Measurements from ENCODE around the gene MYO1E.
A peak's percentile ranks its signal among the peaks of the same experiment; 100 is the strongest.
"Not testable (repeated sequence)": the region's sequence is repeated elsewhere in the genome, so short reads cannot be mapped to it uniquely, and the experiment has no call there.

Gene MYO1E

DNA sequence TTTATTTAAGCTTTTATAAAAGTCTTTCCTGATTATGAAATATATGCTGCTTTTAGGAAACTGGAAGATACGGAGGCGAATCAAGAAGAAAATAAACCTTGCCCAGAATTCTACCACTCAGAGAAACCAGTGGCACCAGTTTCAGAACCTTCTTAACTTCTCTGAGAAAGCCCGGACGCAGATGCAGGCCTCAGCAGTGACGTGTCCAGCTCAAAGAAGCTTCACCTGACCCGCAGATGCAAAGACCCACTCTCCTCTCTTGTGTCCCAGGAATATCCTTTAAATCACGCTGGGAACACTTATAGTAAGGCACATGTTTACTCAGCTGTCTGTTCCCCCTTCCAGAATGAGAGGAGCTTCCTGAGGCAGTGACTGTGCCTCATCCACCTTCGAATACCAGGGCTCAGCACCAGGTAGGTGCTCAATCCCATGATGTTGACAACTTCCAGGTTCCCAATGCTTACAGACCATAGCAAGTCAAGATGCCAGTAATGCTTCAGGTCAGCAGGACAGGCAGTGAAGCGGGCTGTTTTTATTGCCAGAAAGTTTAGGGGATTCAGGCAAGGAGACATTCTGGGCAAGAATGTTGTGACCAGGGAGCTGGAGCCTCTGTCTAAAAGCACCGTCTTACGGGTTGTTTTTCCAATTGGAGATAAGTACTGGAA is 205.9 kb downstream of the MYO1E start:
- DNase-seq (ENCODE audit: low read depth in 2 of 2), result no peak

DNA sequence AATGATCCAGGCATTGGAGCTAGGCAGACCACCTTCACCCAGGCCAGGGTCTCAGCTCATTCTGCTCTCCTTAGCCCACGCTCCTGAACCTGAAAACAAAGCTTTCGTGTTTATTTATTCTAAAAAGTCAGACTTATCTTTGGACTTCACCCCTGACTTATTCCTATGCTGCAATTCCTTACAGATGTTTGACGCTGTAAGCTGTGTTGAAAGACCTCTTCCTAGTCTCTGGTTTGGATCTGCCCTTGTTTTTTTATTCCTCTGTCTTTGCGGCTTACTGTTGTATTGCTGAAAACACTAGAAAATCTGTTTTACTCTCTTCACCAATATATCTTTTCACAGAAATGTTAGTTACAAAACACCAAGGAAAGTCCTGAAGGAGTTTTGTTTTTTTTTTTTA is 206.5 kb downstream of the MYO1E start:
- DNase-seq (ENCODE audit: low read depth in 2 of 2), result no peak

DNA sequence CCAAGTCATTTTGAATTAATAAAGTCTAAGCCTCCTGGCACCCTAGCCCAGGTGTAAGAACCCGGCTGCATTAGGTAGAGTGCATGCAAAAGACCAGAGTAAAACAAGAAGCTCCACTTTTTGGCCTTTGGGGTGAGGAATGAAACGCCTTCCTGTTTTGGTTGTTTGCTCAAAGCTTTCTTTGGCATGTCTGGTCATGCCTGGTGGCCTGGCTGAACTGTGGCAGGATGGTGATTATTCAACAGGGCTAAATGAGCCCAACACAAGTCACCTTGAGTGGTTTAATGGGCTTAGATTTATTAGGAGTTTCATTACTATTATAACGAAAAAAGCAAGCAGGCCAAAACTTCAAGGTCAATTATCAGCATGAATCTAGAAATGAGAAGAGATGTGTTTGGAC is 206.9 kb downstream of the MYO1E start:
- DNase-seq (ENCODE audit: low read depth in 2 of 2), result no peak

DNA sequence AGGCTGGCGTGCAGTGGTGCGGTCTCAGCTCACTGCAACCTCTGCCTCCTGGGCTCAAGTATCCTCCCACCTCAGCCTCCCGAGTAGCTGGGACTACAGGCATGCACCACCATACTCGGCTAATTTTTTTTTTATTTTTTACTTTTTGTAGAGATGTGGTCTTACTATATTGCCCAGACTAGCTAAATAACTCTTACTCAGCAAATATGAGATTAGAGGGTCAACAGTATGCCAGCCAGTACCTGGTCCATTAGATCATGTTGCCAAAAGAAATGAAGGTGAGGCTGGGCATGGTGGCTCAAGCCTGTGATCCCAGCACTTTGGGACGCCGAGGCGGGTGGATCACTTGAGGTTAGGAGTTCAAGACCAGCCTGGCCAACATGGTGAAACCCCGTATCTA is 210.6 kb downstream of the MYO1E start:
- DNase-seq (ENCODE audit: low read depth in 2 of 2), result not testable (repeated sequence)

DNA sequence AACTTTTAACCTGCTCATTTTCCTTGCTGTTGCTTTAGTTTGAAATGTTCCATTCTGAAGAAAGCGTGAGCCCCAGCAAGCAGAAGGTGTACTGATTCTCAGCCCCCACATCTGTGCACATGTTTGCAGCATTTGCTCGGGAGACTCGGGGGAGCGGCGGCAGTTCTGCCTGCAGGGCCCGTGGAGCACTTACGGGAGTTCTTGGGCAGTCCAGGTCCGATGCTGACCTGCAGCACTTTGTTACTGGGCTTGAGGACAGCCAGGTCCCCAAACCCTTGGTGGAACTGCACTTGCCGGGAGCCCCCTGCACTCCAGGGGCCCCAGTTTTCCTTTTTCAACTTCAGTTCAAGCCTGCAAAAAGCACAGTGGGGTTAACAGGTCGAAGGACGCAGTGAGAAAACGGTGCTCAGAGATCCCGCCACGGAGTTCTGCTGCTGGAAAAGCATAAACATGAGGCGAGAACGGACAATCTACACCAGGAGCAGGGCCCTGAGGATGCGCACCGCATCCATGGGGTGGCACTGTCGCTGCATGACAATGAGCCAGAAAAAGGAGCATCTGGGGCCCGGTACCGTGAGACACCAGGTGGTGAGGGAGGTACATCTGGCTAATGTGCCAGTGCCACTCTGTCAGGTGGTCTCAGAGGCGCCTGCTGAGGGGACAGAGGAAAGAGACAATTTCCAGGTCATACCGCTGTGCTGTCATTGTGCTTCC is 211.6 kb downstream of the MYO1E start:
- no peak for DNase-seq (ENCODE audit: low read depth in 2 of 2)

DNA sequence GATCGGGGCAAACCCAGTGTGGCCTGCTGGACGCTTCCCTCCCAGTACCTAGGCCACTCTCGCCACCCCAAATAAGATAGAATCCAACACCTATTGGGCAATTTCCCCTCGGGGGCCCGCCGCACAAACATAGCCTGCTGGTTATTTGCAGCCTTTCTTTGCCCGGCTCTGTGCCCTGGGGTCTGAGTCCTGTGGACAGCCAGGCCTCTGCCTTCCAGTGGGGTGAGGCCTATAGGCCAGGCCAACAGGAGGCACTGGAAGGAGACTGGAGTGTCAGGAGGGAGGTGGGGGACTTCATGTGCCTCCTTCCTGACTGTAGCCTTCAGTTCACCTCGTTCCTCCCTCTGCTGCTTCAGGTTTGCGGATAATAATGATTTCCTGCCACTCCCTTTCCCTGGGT is 213.5 kb downstream of the MYO1E start:
- no peak for DNase-seq (ENCODE audit: low read depth in 2 of 2)

DNA sequence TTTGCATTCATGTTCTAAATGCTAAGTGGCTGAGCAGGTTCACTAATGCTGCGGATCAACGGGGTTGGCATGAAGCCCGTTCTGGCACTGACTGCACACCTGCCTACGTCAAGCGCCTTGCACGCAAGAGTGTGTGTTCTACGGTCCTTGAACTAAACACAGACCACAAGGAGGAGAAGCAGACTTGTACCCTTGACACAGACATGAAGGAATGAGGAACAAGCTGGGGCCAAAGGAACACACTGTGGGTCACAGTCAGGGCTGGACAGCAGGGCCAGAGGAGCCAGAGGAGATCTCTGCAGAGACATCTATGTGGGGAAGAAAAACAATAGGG is 214.0 kb downstream of the MYO1E start:
- no peak for DNase-seq (ENCODE audit: low read depth in 2 of 2)

DNA sequence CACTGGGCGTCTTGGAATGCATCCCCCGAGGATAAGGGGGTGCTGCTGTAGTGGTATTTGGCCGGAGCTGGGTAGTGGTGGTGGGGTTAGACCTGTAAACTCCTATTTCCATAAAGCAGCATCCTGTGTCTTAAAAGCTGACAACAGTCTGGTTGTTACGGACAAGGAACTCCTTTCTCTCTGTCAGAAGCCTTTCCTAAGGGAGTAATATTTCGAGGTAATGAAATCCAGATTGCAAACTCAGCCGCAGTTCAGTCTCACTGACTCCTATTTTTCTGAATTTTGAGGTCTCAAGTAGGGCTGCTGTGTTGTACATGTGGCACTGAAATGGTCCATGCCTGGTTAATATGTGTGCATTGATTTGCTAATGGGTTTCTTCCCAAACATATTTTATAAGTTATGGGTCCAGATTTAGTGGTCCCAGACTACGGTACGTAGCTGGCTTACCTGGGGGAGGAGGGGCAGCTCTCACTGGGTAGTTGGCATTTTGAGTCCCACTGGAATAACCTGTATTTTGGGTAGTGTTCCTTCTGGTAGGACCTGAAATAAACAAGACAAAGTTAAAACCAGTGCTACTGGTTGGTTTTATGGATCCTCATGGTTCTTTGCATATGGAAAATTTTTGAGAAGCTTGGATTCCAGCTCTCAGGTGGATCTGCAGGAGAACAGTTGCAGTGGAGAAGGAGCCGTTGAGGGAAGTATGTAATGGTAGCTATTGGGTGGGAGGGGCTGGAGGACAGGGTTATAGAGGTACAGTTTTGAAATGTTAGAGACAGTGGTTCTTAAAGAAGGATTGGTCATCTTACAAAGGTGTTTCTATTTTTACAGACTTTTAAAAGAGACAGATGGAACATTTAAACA is 214.6 kb downstream of the MYO1E start:
- DNase-seq (ENCODE audit: low read depth in 2 of 2), result no peak

DNA sequence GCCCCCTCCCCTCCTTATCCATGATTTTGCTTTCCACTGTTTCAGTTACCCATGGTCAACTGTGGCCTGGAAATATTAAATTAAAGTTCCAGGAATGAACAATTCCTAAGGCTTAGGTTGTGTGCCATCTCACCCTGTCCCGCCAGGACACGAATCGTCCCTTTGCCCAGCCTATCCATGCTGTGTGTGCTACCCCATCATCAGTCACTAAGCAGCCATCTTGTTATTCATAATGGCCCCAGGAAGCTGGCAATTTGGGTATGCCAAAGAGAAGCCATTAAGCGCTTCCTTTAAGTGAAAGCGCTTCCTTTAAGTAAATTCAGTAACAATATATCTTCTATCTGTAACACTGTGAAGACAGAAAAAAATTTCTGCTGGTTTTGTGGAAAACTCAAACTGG is 215.3 kb downstream of the MYO1E start:
- no peak for DNase-seq (ENCODE audit: low read depth in 2 of 2)

DNA sequence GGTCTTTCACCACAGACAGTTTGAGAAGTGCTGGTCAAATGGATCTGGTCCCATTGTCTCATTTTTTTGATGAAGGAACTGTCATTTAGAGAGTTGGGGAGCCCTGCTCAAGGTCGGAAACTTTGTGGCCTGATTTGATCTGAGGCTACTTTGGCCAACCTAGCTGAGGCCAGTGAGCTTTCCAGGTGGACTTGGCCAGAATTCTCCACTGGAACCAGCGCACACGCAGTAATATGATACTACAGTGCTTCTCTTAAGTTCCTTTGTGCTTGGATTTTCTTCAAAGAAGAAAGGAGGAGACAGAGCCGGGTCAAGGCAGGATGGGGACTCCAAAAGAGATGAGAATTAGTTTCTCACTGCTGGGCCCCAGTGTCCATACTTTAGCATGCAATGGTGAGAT is 217.2 kb downstream of the MYO1E start:
- no peak for DNase-seq (ENCODE audit: low read depth in 2 of 2)

DNA sequence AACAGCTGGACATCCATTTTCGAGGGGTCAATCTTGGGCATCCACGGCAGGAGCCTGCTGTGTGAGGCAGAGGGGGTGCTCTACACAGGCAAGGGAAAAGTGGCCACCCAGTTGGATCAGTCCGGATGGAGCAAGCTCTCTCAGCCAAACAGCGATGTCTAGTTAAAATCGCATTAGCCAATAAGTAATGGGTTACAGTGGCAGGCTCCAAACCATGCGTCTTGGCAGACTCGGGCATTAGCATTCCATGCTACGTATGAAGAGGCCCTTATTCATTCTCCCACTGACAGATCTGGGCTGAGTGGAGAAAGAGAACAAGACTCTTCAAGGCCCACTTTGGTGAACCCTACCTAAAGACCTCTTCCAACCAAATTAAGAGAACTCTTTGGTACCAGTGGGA is 218.4 kb downstream of the MYO1E start:
- DNase-seq (ENCODE audit: low read depth in 2 of 2), result no peak

DNA sequence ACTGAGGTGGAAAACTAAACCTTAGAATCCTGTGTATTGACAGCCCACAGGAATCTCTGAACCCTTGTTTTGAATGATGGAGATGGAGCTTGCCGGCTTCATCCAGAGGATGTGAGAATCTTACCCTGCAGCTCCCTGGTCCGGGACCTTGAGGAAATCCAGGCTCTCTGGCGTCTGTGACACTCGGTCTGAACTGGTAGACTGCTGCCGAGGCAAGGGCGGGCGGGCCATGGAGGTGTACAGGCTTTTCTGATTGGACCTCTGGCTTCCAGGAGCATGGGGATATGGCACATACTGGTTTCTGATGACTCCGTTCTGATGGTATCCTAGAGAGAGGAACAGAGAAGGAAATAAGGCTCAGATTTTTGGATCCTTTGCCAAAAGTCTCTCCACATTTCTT is 219.2 kb downstream of the MYO1E start:
- no peak for DNase-seq (ENCODE audit: low read depth in 2 of 2)

DNA sequence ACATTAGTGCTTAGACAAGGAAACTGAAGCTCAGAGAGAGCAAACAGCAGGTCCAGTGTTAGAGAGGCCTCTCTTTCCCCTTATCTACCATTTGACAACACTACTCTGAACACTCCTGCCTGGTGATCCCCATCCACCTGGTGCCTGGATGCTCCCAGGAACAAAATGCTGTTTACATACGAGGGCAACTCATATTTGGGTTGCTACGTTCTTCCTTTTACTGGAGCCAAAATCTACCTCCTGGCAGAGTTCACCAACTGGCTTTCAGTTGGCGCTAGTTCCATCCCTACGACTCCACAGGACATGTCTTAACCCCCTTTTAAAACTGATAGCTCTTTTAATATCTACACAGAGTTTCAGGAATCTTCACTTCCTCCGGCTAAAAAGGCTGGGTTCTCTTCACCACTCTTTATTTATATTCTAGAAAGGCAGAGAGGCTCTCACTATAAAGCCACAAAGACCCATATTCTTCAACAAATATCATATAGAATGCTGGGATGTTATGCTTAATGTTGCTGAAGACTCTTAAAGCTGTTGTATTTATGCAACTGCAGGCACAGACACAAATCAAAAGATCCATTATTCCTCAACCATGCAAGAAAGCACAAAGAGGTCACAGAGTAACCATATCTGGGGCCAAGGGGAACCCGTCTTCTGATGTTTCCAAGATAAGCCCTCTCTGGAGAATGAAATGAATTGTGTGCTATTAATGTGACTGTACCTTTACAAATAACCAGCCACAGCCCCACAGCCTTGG is 219.8 kb downstream of the MYO1E start:
- no peak for DNase-seq (ENCODE audit: low read depth in 2 of 2)

DNA sequence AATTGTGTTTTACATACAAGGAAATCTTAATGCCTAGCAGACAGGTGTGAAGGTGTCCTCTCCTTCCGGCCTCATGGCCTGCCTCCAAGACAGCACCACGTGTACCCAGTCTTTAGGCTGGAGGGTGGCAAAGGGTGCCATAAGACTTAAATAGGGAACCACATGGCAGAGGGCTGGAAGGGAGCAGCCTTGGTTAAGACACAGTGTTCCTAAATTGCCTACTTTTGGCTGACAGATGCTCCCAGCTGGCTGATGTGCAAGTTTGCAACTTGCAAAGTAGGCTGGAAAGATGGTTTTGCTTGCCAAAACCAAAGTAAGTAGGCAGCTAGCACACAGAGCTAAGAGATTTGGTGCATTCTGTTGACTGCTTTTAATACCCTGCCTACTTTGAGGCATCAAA is 222.5 kb downstream of the MYO1E start:
- DNase-seq (ENCODE audit: low read depth in 2 of 2), result no peak

DNA sequence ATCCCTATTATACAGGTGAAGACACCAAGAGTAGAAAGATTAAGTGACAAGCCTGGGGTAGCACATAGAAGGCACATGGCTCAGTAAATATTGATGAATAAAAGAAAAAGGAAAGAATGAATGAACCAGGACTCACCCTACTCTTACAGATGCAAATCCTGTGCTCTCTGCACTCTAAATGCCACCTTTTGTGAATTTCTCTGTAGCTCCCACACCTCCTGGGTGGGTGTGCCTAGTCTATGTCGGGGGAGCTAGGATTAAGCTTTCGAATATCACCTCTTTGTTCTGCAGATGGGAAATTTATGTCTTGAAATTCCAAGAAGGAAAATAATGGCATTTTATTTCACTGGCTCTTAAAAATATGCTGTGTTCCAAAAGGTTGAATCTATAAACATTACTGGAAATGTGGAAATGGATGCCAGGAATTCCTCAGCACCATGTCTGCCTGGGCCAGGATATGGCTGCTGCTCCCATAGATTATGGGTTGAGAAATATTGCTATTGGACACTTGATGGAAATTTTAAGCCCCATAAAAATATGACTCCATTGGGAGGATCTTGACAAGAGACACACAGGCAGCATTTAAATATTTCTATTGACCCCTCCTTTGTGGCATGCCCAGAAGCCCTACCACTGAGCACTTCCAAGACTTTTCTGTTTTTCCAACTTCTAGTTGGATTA is 224.4 kb downstream of the MYO1E start:
- no peak for DNase-seq (ENCODE audit: low read depth in 2 of 2)

DNA sequence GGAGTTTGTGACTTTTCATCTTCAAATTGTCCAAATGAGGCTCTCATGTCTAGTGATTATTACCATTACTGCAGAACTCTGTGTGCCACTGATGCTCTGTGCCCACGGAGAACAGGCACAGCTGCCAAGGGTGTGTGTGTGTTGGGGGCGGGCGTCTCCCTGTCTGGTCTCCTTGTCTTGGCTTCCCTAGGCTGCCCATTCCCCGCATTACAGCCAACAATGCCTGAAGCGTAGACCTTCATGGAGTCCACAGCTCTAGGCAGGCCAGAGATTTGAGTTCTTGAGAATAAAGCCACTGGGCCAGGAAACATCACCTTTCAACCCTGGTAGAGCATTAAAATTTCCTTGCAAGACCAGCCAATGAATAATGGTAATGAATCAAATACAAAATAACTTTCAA is 225.0 kb downstream of the MYO1E start:
- no peak for DNase-seq (ENCODE audit: low read depth in 2 of 2)

DNA sequence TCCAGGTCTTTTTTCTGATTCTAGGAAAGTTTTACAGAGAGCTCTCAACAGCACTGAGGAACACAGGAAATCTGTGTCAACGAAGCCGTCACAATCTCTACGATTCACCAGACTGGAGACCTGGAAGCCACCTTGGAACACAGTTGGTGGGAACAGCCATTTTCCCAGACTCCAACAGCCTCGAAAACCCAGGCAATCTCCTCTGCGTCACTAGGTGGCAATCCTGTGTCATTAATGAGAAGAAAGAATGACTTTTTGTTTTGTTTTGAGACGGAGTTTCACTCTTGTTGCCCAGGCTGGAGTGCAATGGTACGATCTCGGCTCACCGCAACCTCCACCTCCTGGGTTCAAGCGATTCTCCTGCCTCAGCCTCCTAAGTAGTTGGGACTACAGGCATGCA is 228.1 kb downstream of the MYO1E start:
- not testable (repeated sequence) for DNase-seq (ENCODE audit: low read depth in 2 of 2)

DNA sequence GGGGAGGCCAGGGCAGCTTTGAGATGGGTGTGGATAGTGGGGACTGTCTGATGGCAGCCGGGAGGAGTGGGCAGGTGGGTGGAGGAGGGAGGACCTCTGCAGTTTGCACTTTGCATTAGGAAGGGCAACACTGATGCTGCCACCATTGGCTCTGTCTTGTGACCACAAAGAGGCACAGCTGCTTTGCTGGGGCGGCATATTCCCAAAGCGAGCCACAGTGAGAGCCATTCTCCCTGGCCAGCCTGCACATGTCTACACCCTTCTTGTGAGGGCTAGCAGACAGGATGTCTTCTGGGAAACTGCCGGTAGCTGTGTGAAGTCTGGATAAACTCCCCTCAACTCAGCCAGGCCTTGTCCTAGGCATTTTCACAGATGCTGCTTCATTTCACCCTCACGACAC is 229.4 kb downstream of the MYO1E start:
- no peak for DNase-seq (ENCODE audit: low read depth in 2 of 2)

DNA sequence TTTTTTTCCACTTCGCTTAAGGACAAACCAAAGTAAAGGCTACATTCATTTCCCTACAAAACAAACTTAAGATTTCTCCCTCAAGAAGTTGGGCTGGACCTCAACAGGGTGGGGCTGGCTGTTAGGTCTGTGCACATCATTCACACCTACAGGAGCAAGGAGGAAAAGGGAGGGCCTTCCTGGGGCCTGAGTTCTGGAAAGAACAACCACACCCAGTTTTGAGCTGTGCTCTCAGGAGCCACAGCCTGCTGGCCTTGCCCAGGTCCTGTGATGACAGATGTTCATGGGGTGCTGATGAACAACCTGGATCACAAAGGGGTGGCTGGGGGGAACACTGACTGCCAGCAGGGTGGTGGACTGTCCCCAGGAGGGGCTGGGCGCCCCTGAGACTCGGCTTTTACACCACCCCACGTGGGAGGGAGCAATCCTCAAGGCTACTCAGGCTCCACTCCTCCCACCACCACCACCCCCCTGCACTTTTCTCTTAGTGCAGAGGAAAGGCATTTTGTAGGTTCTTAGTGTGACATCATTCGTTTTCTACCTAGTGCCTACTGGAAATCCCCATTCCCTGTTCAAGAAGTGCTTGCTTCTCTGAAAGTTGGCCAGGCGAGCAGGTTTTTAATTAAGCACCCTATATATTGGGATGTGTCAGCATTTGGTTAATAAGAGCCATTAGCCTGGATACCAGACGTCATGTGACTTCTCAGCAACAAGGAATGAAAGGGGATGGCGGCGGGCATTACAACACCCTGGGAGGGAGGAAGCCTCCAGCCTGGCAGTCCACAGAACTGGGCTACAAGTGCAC is 232.0 kb downstream of the MYO1E start:
- no peak for DNase-seq (ENCODE audit: low read depth in 2 of 2)

DNA sequence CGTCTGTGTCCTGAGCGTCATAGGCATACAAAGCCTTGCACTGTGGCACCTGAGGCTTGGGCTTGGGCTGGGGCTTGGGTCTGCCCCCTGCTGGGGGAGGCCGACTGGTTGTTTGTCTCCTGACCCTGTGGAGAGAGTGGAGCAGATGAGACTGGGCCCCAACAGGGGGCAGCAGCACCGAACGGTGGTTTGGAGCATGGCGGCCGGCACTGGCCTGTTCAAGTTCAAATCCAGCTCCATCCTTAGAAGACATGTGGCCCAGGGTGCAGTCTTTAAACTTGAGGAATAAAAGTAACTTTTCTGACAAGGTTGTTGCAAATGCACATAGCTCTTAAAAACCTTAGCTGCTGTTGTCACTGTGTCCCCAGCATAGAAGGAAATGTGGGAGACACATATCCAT is 234.4 kb downstream of the MYO1E start:
- peak; percentile 36 to 37 for DNase-seq (ENCODE audit: low read depth in 2 of 2)

DNA sequence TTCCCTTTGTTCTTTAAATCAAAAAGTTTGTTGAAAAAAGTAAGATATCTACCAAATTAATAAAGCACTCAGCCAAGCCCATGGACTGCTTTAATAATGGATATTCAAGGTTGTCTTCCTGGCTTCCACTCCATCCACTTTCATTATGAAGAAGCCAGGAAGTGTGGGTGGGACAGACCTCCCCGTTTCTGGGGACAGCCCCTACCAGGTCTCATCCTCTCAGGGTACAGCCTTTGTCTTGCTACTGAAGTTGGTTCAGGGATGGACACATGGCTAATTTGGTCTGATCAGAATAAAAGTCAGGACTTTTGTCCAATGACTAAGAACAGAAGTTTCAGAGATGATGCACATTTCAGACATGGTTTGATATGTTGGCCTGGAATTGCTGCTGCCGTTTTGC is 235.1 kb downstream of the MYO1E start:
- no peak for DNase-seq (ENCODE audit: low read depth in 2 of 2)

Measured in stimulated activated CD4-positive, alpha-beta T cell treated with anti-CD3 and anti-CD28 coated beads, Interleukin-1b, Interleukin-23, amount 100 ng/mL, for 4 hours (primary cell).